HFF-Myc (cell line): ENCODE data around the gene KCNMA1.

ENCODE experiments used
- DNase-seq: peaks from one replicate; pipeline ENCODE4 v3.0.0-alpha.2; 2011; ENCODE audit warnings: low read depth; ENCODE audit errors: extremely low read depth
- H3K4me3 ChIP-seq: replicated peaks from 2 replicates; pipeline ENCODE4 v1.5.1; 2011; ENCODE audit warnings: low read depth, mild to moderate bottlenecking, control low read depth, low read length
- TF ChIP-seq, protein P1 (sequence below): IDR thresholded peaks from 2 replicates; pipeline ENCODE4 v1.5.1; 2012; ENCODE audit warnings: mild to moderate bottlenecking, low read depth, low read length, control low read depth; ENCODE audit errors: missing control alignments

KCNMA1 gene

DNA sequence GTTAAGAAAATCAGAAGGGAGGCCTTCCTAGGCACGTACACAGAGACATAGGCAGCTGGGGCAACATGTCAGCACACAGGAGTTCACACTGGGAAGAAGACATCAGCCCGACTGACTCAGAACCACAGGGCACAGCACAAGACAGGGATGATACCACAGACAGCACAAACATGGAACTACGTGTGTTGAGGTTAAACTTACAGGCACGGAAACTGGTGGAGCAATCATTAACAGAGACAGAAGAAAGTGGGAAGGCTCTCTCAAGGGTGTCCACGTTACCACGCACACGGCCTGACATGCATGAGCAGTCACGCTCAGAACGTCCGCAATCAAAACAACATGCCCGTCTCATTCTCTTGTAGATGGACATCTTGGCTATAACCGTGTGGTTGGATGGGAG, 636.4 kb downstream of the KCNMA1 start:
- H3K4me3 ChIP-seq: no peak overlapping the region
- no peak for DNase-seq
- TF ChIP-seq, protein P1, sequence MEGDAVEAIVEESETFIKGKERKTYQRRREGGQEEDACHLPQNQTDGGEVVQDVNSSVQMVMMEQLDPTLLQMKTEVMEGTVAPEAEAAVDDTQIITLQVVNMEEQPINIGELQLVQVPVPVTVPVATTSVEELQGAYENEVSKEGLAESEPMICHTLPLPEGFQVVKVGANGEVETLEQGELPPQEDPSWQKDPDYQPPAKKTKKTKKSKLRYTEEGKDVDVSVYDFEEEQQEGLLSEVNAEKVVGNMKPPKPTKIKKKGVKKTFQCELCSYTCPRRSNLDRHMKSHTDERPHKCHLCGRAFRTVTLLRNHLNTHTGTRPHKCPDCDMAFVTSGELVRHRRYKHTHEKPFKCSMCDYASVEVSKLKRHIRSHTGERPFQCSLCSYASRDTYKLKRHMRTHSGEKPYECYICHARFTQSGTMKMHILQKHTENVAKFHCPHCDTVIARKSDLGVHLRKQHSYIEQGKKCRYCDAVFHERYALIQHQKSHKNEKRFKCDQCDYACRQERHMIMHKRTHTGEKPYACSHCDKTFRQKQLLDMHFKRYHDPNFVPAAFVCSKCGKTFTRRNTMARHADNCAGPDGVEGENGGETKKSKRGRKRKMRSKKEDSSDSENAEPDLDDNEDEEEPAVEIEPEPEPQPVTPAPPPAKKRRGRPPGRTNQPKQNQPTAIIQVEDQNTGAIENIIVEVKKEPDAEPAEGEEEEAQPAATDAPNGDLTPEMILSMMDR: no peak

DNA sequence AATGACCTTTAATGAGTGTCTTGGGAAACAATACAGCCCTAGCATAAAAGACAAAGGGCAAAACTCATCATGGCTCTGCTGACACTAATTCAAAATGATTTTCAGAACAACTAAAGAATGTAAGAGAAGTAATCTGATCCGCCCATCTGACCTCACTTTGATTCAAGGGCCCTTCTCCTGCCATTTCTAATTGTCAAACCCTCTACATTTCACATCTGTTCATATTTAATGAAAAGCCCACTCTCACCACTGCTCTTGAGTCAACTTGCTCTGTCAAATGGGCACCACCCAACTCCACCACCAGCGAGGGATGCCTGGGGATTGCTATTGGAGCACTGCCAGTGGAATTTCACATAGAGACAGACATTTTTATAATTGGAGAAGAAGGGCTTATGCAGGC, 639.2 kb downstream of the KCNMA1 start:
- H3K4me3 ChIP-seq: no peak overlapping the region
- TF ChIP-seq, protein P1: no peak
- no peak for DNase-seq

DNA sequence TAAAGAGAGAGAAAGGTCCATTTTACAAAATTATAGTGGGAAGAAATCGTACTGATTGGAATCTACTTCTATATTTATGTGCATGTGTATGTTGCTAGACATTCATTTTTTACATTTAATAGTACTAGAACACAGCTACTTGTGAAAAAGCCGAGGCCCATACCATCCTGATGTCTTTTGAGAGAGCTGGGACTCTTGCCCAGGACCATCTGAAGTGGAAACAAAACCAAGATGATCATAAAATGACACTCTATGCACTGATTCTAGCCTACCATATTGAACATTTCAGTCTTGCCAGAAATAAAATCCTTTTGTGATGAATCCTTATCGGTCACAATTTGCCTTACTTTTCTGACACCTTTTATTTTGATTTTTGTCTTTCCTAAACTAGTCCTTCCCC, 640.0 kb downstream of the KCNMA1 start:
- TF ChIP-seq, protein P1: no peak
- no peak for DNase-seq
- H3K4me3 ChIP-seq: no peak overlapping the region

DNA sequence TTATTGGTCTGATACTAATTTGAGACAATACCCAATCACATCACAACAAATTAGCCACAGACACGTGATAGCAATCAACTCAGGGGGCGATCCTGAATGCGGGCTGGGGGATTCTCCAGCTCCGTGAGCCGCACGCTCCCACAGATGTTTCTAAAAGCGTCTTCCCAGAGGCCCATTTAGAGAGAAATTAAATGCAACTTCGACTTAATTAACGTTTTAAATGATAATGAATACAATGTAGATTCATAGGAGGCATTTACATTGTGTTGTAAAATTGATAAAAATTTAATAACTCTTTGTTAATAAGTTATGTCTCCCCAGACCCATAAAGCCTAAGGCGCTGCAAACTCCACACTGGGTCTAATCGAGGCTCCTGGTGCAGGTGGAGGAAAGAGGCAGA, 642.6 kb downstream of the KCNMA1 start:
- TF ChIP-seq, protein P1: no peak
- DNase-seq: no peak
- no peak overlapping the region for H3K4me3 ChIP-seq

DNA sequence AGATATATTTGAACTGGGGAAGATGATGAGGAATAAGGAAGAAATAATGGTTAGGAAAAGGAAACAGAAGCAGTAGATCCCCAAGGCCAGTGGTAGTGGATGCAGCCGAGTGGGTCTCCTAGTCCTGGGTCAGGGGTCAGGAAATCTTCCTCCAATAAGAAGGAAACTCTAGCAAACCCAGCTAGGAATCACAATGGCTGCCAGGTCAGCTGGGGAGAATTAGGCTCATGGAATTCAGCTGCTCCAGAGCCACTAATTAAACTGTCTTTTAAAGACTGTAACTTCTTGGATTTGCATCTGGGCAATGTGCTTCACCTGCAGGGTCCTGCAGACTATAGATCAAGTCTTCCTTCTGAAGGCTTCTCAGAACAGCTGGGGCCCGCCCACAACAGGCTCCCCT, 644.4 kb downstream of the KCNMA1 start:
- no peak overlapping the region for H3K4me3 ChIP-seq
- TF ChIP-seq, protein P1: no peak
- DNase-seq: no peak

DNA sequence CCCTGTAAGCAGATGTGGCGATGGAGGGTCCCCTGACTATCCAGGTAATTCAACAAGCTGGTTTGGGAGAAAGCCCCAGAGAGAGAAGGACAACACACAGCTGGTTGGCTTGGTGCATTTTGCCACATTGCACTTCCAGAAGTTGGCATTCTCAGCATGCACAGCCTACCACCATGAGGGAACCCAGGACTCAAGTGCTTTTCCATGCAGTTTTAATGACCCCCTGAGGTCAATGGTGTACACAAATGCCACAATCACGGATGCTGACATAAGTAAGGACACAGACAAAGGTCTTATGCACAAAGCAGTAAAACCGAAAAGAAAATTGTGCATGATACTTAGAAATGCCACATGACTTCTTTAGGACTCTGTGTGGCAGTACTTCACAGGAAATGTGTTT, 645.1 kb downstream of the KCNMA1 start:
- TF ChIP-seq, protein P1: no peak
- H3K4me3 ChIP-seq: no peak overlapping the region
- no peak for DNase-seq

DNA sequence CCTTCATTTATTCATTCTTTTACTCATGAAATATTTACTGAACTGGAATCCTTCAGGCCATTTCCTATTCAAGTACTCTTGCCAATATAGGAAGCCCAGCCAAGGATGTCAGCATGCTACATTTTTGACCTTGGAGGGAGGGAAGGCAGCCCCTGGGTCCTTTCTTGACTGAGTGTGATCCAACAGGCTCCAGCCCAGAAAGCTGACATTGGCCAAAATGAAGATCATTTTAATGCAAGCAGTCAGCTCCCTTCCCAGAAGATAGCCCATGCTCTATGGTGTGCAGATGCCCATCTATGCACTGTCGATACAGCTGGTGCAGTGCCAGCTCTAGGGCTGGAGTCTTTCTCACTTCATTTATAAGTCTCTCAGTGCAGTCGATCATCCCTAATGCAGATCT, 646.0 kb downstream of the KCNMA1 start:
- TF ChIP-seq, protein P1: no peak

More for the DNA sequence above, 646.0 kb downstream of the KCNMA1 start:
- no peak for DNase-seq
- no peak overlapping the region for H3K4me3 ChIP-seq
